ENCODE data around the gene MMD2. TPM values are rescaled to one million over a fixed set of nuclear protein-coding genes. Genes with fewer than 3 reads are reported as not detected.

Gene MMD2
- total and polyA plus RNA-seq, 2 donors (not counting 3 experiments of a cell fraction or from before 2014, with no cell fraction given), result not detected

DNA sequence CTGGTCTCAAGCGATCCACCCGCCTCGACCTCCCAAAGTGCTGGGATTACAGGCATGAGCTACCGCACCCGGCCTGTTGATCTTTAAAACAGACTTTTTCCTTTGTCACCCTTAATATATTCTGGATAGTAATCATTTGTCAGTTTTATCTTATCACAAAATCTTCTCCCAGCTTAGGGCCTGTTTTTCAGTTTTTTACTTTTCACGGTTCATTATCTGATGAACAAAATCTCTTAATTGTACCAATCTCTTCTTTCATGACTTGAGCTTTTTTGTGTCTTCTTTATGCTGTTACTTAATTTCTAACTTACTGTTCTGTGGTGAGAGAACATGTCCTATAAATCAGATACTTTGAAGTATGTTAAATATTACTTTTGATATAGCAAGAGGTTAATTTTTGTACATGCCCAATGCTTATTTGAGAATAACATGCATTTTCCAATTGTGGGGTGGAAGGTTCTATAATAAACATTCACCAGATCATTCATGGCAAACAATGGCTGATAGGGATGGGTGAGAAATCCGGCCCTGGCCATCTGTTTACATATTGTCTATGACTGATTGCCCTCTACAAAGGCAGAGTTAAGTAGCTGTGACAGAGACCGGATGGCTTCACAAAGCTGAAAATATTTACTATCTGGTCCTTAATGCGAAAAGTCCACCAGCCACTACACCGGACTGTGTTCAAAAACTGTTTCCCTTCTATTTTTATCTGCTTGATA, 102.5 kb downstream of the MMD2 start:
- H3K4me1 ChIP-seq (ENCODE audit: control insufficient read depth, extremely low read depth, insufficient read depth, low read length), result peaks cover 2% of the 10 kb centered on the region
- H4K20me1 ChIP-seq (replicated peaks; ENCODE audit: control insufficient read depth, extremely low read depth, insufficient read depth, low read length), result no peaks in the 10 kb centered on the region
- H3K79me2 ChIP-seq (ENCODE audit: control insufficient read depth, insufficient read depth, low read length), result no peaks in the 10 kb centered on the region
- DNase-seq (ENCODE audit: low read depth, low spot score) (no peak), FAIRE-seq (no peak)
- no peak overlapping the region for H3K9ac ChIP-seq (replicated peaks; ENCODE audit: extremely low read depth, insufficient read depth, low read length)
- dilution Hi-C loops (cut with MboI; ENCODE audit: extremely low pct_ligation_motif_present, low sequenced_read_pairs), result no loop called here
- H3K36me3 ChIP-seq (ENCODE audit: control insufficient read depth in 2 of 2, extremely low read depth in 1 of 2, insufficient read depth in 2 of 2, low read length in 2 of 2), result no peaks in the 10 kb centered on the region
- ChIA-PET POLR2A (no interaction called here), CTCF (interaction anchor here (0.6 to 1.4 kb wide), 3 partner anchors 26 to 53 kb away, joined by 3 to 4 read pairs (median 3); partner anchors contain the start of gene RADIL)
- no peak overlapping the region for H2AFZ ChIP-seq (ENCODE audit: low read depth, low read length)
- peaks cover 13 to 21% of the 10 kb centered on the region in 2 experiments for H3K27me3 ChIP-seq (ENCODE audit: control insufficient read depth in 2 of 2, insufficient read depth in 2 of 2, low read length in 2 of 2)
- H3K9me3 ChIP-seq (replicated peaks; ENCODE audit: control insufficient read depth, insufficient read depth, low read length), result no peaks in the 10 kb centered on the region
- H3K4me2 ChIP-seq (ENCODE audit: insufficient read depth, low read length), result no peak overlapping the region
- no peak overlapping the region for H3K4me3 ChIP-seq (replicated peaks in 1 of 3; ENCODE audit: insufficient read depth in 1 of 3, low read depth in 1 of 3, low read length in 3 of 3)
- intact Hi-C loops (cut with micrococcal nuclease), result no loop called here
- no peaks in the 10 kb centered on the region for H3K9me1 ChIP-seq (replicated peaks; ENCODE audit: control insufficient read depth, extremely low read depth, insufficient read depth, low read length)
- BruUV-seq (replicated peaks), result no TSS peak
- H3K27ac ChIP-seq (ENCODE audit: insufficient read depth, low read depth, low read length), result no peak overlapping the region
- TF ChIP-seq GATA2 (IDR thresholded peaks at IDR 0.05; ENCODE audit: insufficient read depth, insufficient read length, low read depth, low read length) (no peak), EZH2 (IDR thresholded peaks at IDR 0.05; ENCODE audit: borderline replicate concordance, low read depth, low read length, severe bottlenecking) (no peak), POLR2AphosphoS5 (IDR thresholded peaks at IDR 0.05; ENCODE audit: insufficient read depth, low read depth, low read length) (no peak), POLR2A (IDR thresholded peaks at IDR 0.05; ENCODE audit: low read depth, low read length) (no peak)
- TF ChIP-seq, protein P1, sequence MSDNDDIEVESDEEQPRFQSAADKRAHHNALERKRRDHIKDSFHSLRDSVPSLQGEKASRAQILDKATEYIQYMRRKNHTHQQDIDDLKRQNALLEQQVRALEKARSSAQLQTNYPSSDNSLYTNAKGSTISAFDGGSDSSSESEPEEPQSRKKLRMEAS (IDR thresholded peaks at IDR 0.05; ENCODE audit: insufficient read depth, insufficient read length), result no peak

Small RNA genes within 50 kb of the gene (small RNA-seq; reads per million reads assigned to genes)
- gene AC092032.1 (ENCODE audit: insufficient read depth, insufficient read length, low read depth, low replicate concordance), result not detected

Other genes starting within 250 kb of the MMD2 start
- 58.9 and 64.3 TPM in 2 replicates for gene AP5Z1, start 183.6 kb downstream of the MMD2 start, total RNA-seq
- 53.7 and 67.3 TPM in 2 replicates for gene AP5Z1, start 183.6 kb downstream of the MMD2 start, polyA plus RNA-seq
- 0.07 TPM in 2 replicates for gene PAPOLB, start 97.2 kb downstream of the MMD2 start, total RNA-seq
- gene PAPOLB, start 97.2 kb downstream of the MMD2 start, polyA plus RNA-seq, result not detected in 2 replicates
- gene RADIL, start 75.5 kb downstream of the MMD2 start, total RNA-seq, result 1.0 and 2.5 TPM in 2 replicates
- gene RADIL, start 75.5 kb downstream of the MMD2 start, polyA plus RNA-seq, result 1.2 and 1.8 TPM in 2 replicates
- 7.4 and 8.6 TPM in 2 replicates for gene RBAK, start 86.7 kb upstream of the MMD2 start, total RNA-seq
- 0.94 and 1.4 TPM in 2 replicates for gene RBAK, start 86.7 kb upstream of the MMD2 start, polyA plus RNA-seq
- 81.7 and 86.8 TPM in 2 replicates for gene WIPI2, start 231.0 kb upstream of the MMD2 start, total RNA-seq
- gene WIPI2, start 231.0 kb upstream of the MMD2 start, polyA plus RNA-seq, result 70.4 and 73.4 TPM in 2 replicates